NCI-H146 (cell line): ENCODE data around the gene ZCCHC13.
"Not testable (repeated sequence)": the region's sequence is repeated elsewhere in the genome, so short reads cannot be mapped to it uniquely, and the experiment has no call there.

Experiments
- DNase-seq: peaks from one replicate; lab custom pipeline; 2025; lab: John Stamatoyannopoulos, UW

Gene ZCCHC13

DNA sequence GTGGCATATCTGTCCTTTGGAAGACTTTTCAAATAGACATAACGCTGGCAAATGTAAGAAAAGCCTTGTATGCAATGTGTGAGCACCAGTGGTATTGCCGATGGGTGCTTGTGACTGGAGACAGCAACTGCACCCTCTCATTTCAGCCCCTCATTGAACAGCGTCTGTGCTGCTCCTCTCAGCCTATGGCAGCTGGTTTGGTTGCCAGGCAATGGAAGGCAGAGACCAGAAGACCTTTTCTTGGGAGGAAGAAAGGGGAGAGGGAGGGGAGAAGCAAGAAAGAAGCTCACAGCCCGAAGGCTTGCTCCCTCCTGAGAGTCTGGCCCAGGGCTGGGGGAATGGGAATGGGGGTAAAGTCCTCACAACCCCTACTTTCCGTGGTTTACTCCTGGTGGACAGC is 20.2 kb downstream of the ZCCHC13 start:
- no peak for DNase-seq

DNA sequence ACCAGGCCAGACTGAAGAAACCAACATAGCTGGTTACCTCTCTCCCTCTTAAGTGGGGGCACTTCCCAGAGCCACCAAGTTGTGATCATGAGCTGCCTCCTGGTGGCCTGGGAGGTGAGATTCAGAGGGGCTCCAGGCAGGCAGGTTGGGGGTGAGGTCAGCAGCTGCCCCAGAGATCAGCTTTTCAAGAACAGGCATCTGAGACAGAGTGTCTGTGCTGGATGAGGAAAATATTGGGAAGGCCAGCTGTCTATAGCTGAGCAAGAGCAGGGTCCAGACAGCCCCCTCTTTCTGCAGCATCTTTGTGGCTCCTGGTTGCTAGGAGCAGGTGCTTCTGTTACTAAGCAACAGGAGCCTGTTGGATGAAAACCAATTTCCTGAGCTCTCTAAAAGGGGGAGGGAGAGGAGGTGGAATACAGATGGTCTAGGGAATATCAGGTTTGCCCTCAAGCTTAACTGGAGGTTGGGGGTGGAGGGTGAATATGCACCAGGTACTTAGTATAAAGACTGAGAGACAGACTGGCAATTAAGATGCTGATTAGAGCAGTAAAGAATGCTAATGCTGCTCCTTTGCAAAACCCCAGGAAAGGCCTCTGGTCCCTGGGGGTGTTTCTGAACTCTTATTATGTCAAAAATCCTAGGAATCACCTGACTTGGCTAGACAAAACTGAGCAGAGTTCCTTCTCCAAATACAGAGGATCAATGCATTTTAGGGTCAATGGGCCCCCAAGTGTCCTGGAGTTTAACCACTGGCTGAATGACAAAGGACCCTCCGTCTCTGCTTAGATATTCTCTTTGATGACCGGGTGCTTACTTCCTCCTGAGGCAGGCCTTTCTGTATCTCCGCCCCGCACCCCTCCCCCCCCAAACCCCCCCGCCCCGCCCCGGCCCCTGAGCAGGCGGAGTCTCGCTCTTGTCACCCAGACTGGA is 21.4 kb downstream of the ZCCHC13 start:
- peak; percentile 8 for DNase-seq

DNA sequence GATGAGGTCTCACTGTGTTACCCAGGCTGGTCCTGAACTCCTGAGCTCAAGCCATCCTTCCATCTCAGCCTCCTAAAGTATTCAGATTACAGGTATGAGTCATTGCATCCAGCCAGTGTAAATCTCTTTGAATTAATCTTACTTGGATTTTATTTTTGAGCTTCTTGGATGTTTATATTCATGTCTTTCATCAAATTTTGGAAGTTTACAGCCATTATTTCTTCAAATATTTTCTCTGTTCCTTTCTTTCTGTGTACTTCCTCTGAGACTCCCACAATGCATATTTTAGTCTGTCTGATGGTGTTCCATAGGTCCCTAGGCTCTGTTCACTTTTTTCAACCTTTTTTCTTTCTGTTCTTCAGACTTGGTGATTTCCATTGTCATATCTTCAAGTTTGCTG is 34.9 kb downstream of the ZCCHC13 start:
- no peak for DNase-seq

DNA sequence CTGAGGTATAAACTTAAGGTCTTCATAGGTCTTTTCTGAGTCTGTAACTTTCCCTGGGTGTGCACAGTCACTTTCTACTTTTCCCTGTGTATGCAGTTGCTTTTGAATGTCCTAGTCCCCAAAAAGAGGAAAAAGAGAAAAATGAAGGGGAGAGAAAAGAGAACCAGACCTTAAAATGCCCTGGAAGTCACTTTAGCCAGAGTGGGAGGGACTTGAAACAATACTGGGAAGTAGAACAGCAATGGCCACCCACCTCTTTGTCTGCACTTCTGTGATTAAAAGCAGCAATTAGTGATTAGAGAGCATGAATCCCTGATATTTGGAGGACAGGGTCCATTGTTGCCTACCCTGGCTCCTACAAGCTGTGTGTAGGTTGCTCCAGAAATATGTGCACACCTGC is 36.1 kb downstream of the ZCCHC13 start:
- no peak for DNase-seq

GRCh38 chrX:74342211-74342610 is 38.2 kb downstream of the ZCCHC13 start:
- DNase-seq, result not testable (repeated sequence)

DNA sequence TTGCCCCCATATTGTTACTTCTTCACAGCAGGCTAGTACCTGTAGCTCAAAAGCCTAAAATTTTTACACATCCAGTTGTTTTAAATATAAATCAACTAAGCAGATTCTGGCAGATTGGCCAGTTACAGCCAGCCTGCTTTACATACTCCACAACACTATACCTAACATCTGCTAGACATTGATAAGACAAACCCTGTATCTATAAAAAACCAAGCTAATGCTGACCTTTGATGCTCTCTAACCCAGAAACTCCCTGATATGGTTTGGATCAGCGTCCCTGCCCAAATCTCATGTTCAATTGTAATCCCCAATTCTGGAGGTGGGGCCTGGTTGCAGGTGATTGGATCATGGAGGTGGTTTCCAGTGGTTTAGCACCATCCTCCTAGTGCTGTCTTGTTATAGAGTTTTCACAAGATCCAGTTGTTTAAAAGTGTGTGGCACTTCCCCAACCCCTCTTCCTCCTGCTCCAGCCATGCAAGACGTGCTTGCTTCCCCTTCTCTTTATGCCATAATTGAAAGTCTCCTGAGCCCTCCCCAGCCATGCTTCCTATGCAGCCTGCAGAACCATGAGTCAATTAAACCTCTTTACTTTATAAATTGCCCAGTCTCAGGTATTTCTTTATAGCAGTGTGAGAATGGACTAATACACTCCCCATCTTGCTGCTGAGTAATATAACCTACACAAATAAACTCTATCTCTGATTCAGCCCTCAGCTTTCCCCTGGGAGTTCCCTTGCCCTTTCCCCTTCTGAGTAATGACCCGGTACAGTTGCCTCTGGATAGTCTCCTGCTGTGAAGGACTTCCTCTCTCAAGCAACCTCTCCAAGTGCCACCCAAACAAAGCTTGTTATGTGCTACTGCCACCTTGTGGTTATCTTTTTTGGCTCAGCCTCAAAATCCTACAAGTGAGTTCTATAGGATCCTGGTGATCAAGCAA is 39.6 kb downstream of the ZCCHC13 start:
- peak; percentile 74 for DNase-seq

DNA sequence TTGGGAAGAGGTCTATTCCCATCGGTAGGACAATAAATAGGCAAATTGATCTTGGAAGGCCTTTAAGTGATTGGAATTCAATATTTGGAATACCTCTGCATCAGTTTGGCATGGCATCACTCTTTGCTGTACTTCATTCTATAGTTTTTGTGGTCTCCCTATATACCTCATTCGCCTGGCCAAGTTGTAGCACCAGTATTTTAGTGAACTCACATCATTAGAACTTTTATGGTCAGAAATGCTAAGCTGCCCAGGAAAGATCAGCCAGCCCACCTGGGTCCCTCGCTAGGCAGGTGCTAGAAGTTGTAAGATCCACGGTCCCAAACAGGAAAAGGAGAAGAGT is 40.3 kb downstream of the ZCCHC13 start:
- no peak for DNase-seq

DNA sequence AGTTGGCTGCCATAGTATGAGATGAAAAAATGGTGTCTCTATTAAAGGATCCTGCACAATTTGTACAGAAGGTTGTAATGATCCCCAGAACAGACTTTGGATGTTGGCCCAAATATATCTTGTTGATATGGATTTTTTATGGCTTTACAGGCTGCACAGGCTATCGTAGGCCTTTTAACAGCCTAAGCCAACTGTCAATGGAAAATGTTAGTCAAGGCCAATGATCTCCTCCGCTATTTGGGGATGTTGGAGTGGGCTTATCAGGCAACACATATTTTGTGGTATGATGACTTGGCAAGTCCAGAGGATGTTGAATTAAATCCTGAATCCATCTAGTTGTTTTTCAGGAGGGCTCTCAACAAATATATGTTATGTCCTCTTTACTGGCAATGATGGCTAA is 42.1 kb downstream of the ZCCHC13 start:
- DNase-seq, result no peak

GRCh38 chrX:74349387-74349786 is 45.4 kb downstream of the ZCCHC13 start:
- no peak for DNase-seq

GRCh38 chrX:74351760-74352159 is 47.8 kb downstream of the ZCCHC13 start:
- no peak for DNase-seq

GRCh38 chrX:74353984-74354383 is 50.0 kb downstream of the ZCCHC13 start:
- DNase-seq, result no peak
